NAMALWA (cell line): ENCODE results near the gene LITAF.

ENCODE experiments used
- DNase-seq: peaks from one replicate; pipeline ENCODE4 v3.0.0-alpha.2; 2015; ENCODE audit warnings: low spot score

The LITAF gene

DNA sequence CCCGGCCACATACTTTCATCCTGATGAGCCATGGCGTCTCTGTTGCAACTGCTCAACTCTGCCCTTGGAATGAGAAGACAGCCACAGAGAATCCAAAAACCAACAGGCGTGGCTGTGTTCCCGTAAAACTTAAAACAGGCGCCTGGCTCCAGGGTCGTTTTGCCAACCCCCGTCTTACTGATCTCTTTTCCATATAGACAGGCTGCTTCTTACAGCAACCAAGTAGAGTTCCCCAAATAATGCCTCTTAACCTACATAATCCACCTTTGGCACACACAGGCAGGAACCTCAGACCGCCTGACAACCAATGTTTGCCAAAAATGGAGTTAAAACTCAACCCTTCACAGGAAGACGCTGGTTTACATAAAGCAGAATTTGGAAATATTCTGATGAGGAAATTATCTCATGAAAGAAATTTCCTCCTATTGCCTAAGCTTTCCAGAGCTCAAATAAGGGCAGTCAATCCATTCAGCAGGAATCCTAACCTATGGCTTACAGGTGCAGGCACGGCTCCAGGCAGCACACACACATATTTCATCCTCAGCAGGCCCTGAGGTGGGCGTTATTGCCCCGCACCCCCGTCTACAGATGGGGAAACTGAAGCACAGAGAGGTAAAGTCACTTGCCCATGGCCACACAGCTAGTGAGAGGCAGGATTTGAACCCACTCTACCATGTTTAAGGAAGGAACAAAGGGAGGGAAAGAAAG lies 35.8 kb downstream of the LITAF start:
- no peak for DNase-seq

DNA sequence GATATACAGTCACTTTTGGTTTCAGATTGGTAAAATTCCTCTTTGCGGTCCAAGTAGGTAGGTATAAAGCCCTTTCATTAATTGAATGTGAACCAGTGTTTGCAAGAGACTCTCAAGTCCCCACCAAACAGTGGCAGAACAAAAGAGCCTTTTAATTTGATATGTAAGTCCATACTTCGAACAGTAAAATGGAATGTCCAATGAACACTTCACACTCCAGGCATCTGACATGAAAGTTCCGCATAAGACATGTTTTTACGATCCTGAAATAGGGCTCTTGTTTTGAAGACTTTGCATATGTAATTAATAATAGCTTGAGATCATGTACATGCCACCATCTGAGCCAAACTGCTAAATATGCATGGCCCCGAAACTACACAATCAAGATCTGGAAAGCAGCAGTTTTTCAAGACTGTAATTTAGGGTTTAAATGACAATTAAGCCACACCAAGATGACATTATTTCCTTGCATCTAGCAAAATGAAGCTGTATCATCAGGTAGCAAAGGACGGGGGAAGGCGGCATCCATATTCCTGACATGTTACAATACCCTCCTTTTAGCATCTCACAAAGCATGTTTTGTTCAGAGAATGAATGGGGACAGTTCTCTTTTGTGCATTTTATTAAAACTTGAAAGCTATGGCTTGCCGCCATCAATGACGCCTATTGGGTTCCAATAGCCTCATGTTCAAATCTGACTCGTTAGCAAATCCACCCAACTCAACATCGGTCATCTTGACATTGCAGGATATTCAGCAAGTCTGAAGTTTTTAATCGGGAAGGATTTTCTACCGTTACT lies 39.4 kb downstream of the LITAF start:
- DNase-seq: no peak

DNA sequence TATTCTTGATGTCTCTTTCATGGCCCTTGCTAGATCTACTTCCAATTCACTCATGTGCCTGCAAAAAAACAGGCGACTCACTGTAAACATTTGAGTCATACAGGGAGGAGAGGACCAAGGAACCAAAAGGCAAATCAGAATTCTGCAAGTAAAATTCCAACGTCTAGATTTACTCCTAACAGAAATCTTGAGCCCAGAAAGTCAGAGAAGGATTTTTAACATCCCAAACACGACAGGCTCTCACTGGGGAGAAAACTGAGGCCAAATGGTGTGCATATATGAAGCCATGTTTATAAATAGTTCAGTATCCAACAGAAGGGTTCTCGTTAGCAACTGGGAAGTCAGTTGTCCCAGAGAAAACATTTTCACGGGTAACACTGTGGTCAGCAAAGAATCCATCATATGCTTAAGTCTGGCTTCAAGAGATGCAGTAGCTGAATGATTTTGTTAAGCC lies 40.1 kb downstream of the LITAF start:
- DNase-seq: no peak

DNA sequence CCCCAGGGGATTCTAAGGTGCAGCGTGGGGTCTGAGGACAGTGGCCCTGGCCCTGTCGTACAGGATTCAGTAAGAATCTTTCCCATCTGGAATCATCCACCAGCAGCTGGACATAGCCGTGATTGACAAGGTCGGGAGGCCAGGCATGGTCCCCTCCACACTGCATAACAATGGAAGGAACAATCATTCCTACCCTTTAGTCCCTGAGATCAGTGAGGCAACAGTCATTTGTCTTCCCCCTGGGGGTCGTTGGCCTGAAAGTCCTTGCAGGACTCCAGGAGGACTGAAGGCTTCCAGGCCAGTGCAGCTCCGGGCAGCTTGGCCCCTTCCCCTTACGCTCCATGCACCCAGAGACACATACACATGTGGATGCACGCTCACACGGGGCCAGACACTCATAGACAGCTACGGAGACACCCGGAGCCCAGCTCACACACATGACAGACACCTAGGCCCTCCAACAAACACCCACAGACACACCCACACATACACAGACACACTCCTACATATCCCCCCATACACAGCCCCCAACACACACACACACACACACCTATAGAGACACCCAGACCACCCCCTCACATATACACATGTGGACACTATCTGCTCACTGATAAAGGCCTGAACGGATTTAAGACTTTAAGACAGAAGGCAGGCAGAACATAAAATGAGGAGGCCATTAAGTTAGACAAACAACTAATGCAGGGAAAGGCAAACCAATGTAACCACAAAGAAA lies 42.9 kb downstream of the LITAF start:
- no peak for DNase-seq

DNA sequence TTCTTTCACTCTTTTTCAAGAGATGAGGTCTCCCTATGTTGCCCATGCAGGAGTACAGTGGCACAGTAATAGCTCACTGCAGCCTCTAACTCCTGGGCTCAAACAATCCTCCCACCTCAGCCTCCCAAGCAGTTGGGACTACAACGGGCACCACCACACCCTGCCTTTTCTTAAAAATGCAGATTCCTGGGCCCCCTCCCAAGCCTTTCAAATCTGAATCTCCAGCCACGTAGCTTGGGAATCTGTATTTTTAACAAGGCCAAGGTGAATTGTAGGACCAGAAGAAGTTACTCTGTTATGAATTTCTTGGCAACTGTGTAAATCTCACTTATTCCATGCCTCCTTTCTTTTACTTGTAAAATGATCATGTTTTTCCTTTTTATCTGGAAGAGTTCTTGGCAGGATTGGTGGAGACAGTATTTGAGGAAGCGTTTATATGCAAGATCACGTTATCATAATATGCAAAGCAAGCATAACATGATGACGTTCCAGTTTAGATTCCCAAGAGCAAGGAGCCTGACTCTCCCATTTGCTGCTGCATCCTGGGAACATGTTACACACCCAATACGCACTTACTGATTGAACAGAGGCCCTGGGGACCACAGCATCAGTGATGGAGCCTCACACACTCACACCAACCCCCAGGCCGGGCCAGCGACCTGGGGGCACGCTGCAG lies 44.5 kb downstream of the LITAF start:
- no peak for DNase-seq

DNA sequence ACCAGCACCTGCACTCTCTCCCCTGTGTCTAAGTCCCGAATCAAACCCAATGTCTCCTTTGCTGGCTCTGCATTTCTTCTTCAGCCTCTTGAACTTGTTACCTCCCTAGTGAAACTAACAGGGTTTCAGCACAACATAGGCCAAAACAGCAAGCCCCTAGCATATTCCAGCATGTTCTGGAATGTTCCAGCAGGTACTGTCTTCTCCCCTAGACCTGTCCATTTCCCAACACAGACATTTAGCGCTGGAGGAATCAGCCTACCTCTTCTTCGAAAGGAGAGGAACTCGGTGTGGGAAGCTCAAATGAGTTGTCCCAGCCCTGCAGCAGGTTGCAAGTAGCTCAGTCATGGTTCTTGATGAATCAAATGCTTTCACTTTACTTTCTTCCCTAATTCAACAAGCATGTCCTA lies 47.1 kb downstream of the LITAF start:
- DNase-seq: peak; percentile 12

DNA sequence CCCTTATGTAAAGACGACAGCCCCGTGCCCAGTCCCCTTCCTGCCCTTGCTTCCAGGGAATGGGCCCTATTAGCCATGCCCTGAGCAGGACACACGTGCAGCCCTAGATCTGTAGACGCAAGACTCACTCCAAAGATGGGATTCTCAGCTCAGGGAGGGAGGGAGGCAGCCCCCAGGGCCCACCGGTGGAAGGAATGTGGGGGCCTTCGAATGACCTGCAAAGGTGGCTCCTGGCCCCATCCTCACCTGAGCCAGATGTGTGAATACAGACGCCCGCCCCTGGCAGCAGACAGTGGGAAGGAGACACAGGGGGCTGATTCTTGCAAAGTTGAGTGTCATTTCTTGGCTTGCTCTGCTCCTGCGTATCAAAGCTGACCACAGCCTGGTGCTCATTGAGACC lies 47.8 kb downstream of the LITAF start:
- DNase-seq: no peak

DNA sequence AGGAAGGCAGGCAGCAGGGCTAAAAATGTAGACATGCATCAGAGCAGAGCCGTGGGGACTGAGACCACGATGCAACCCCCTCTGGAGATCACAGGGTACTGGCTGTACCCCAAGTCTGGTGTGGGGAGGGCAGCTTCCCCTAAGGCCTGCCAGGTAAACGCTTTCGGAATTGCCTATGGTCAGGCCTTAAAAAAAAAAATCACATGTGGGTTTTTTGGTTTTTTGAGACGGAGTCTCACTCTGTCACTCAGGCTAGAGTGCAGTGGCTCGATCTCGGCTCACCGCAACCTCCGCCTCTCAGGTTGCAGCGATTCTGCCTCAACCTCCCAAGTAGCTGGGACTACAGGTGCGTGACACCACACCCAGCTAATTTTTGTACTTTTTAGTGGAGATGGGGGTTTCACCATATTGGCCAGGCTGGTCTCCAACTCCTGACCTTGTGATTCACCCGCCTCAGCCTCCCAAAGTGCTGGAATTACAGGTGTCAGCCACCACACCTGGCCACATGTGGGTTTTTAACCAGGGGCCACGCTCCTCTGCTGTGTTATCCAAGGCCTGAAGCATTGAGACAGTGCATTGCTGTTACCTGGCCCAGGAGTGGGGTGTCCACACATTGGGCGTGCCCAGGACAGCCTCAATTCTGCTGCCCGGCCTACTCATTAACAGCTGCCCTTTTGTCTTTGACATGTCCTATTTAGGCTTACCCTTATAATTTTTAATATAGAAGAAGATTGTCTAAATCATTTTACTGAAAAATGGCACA lies 50.4 kb downstream of the LITAF start:
- DNase-seq: no peak

DNA sequence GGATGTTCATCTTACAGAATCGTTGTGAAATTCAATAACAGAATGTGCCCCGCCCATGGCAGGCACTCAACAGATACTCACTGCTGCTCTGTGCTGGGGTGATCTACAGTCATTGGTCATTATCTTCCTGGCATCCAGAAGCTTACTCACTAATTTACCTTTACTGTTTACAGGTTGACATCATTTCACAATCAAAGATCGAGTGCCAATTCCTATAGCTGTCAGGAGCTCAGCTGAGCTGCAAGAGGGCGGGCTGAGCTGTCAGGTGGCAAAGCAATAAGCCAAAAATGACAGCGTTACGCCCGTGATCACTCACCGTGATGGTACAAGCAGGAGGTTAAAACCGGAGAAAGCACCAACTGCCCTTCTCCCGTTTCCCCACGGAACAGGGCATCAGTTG lies 51.2 kb downstream of the LITAF start:
- DNase-seq: no peak

DNA sequence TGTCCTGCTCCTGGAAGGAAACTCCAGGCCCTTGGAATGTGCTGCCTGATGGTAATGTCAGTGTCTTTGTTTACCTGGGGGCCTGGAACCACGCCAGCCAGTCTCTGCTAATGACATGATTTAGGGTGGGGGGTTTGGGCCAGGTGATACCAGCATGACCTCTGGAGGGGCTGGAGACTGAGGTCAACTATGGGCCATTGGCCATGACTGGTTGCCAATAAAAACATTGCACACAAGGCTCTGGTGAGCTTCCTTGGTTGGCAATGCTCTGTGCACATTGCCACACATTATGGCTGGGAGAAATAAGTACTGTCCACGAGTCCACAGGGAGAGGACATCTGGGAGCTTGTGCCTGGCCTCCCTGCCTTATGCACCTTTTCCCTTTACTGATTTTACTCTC lies 52.5 kb downstream of the LITAF start:
- DNase-seq: no peak

DNA sequence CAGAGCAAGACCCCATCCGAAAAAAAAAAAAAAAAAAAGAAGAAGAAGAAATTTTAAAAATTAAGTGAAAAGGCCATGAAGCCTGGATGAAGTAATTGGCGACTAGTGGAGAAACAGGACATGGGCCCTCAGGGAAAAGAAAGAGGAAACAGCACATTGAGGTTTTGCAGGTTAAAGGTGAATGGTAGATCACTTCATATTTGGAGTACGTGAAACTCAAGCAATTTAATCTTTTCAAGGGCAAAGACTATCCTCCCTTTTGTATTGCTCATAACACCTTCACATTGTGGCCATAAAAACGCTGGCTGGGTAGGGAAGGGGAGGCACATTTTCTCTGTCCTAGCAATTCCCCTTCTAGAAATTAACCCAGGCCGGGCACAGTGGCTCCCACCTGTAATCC lies 53.1 kb downstream of the LITAF start:
- DNase-seq: no peak

DNA sequence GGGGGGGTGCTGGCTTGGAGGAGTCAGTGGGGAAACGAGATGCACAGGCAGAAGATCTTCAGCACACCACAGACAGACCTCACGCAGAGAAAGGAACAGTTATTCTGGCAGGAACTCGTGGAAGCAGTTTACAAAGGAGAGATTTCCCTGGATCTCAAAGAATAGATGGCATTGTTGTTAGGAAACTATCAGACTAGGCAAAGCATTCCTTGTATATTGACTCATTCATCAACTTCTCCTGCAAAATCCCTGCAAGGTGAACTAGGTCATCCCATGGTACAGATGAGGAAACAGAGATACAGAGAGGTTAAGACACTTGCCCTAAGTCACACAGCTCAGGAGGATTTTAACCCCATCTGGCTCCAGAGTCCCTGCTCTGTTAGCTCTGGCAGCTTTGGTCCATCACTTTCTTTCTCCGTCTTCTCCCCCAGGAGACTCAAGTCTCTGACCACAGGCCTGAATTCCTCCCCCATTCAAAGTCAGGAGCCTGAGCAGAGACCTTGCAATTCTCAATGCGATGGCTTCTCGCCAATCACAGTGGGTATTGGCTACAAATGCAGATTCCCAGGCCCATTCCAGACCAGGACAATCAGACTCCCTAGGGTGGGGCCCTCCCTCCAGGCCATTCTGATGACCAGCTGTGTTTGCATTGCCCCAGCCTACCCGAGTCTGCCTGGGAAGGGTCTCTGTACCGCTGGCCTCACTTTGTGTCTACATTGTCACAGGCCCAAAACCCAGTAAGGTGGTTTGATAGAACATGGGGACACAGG lies 56.4 kb downstream of the LITAF start:
- DNase-seq: no peak

DNA sequence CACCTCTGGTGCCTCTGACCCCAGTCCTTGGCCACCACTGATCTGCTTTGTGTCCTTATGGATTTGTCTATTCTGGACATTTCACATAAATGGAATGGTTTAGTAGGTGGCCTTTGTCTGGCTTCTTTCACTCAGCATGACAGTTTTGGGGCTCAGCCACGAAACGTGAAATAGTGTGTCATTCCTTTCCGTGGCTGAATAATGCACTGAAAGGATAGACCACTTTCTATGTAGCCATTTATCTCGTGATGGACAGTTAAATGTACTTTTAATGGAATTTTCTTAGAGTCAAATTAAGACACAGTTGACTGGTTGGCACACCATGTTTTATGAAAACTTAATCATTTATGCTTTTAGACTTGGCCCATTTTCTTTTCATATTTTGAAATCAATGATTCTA lies 57.4 kb downstream of the LITAF start:
- DNase-seq: no peak

DNA sequence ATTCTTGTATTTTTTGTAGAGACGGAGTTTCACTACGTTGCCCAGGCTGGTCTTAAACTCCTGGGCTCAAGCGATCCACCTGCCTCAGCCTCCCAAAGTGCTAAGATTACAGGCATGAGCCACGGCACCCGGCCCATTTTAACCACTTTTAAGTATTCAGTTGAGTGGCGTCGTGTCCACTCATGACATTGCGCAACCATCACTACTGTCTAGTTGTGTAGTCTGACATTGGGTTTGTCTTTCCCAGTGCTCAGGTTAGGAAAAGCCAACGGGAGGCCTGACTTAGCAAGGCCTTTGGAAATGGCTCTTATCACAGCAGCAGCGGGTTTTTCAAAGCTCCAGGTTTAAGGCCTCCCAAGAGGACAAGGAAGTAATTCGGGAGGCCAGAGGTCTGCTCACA lies 58.7 kb downstream of the LITAF start:
- DNase-seq: no peak

DNA sequence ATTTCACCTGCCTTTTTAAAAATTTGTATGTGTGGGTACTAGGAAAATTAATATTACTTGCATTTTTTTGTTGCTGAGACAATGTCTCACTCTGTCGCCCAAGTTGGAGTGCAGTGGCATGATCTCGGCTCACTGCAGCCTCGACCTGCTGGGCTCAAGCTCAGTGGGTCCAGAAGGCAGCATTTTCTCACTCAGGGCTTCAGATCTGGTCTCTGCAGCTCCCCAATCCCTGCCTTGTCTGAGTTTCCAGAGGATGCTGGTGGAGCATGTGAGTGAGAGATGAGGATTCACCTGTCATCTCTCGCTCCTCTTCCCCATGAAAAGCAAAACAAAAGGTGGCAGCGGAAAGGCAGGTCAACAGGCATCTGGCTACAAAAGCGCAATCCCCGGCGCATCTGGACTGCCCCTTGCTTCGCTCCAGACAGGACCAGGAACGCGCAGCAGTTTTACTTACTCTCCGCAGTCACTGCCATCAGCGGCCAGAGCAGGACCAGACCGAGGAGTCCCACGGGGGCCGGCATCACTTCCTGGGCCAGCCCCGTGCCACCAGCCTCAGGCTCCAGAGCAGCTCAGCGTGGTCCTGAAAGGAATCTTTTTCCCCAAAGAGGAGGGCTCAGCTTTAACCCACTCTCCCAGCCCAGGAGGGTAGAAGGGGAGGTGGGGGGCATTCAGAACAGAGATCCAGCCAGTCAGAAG lies 59.9 kb downstream of the LITAF start:
- no peak for DNase-seq

DNA sequence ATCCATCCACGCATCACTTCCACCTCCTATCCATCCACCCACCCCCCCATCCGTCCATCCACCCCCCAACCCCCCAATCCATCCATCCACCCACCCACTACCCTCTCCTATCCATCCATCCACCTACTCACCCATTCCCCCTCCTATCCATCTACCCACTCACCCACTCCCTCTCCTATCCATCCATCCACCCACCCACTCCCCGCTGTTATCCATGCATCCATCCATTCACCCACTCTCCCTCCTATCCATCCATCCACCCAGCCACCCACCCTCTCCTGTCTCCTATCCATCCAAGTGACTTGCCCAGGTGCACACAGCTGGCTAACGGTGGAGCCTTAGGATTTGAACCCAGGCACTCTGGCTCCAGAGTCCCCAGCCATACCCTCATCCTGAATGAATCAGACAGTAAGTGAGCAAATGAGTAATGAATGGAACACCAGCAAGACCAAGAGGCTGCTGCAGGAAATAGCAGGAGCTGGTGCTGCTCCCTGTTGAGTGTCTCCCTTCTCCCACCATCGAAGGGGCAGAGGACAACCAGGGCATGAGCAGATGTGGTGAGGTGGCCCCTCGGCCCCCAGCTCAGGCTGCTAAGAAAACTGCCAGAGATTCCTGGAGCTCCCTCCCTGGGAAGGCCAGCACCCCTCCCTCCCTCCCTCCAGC lies 62.5 kb downstream of the LITAF start:
- DNase-seq: no peak

DNA sequence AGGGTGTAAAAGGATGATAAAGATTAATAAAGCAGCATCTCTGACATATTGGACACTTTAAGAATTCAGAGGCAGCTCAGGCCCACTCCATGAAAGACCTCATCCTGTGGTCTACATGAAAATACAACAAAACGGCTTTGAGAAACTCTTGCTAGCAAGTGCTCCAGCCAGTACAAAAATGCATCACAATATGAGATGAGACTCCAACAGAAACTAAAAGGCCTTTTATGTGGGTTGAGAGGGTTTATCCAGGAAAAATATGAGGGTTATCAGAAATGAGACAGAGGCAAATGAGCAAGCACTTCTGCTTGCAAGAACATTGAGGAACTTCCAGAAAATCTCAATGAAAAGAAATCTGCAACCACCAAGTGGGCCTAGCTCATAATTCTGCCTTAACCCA lies 65.7 kb downstream of the LITAF start:
- DNase-seq: no peak

DNA sequence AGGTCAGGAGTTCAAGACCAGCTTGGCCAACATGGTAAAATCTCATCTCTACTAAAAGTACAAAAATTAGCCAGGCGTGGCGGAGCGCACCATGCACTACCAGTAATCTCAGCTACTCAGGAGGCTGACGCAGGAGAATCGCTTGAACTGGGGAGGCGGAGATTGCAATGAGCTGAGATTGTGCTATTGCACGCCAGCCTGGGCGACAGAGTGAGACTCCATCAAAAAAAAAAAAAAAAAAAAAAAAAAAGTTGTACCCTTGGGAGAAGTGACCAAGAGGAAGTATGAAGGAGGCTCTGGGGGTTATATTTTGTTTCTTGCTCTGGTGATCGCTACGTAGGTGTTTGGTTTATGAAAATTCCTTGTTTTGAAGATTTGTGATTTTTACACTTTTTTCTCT lies 66.3 kb downstream of the LITAF start:
- no peak for DNase-seq

DNA sequence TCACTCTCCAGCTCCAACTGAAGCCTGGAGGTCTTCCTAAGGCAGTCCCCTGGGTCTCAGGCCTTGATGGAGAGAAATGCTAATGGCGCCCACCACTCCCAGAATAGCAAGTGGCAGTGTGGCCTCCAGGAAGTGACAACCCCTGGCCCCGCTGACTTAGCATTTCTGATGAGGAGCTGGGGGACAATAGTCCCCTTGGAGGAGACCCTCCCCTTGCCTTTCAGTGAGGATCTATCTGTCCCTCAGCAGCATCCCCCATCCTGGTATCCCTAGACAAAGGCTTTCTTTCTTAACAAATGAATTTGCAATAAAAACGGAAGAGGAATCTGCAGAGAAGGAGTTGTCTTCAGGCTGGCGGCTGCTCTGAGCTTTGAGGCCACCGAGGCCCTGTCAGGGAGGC lies 68.8 kb downstream of the LITAF start:
- no peak for DNase-seq
